ENCODE data around the gene FRMD3. TPM values are rescaled to one million over a fixed set of nuclear protein-coding genes. Genes with fewer than 3 reads are reported as not detected.

The FRMD3 gene
- total and polyA plus RNA-seq, 2 donors (not counting 3 experiments of a cell fraction or from before 2014, with no cell fraction given), result 3.0 to 6.1 TPM

DNA sequence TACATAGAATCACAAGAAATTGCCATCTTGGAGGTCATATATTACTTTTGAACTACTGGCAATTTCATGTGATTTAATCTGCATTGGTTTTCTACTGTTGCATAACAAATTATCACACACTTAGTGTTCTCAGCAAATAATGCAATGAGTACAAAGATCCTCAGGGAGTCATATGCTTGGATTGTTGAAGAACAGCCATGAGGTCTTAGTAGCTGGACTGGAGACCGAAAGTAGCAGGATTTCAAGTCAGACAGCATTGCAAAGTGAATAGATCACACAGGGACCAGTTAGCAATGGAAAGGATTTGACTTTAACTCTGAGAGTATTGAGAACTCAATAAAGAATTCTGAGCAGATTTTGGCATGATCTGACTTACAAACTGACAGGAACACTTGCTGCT lies 32.2 kb upstream of the FRMD3 start:
- CTCF ChIA-PET, result no interaction called here
- Histone ChIP-seq H3K9me1 (replicated peaks; ENCODE audit: control insufficient read depth, extremely low read depth, insufficient read depth, low read length) (no peaks in the 10 kb centered on the region), H3K79me2 (ENCODE audit: control insufficient read depth, insufficient read depth, low read length) (no peaks in the 10 kb centered on the region), H3K36me3 (ENCODE audit: control insufficient read depth in 2 of 2, extremely low read depth in 1 of 2, insufficient read depth in 2 of 2, low read length in 2 of 2) (no peaks in the 10 kb centered on the region), H3K4me2 (ENCODE audit: insufficient read depth, low read length) (no peak overlapping the region), H3K27ac (ENCODE audit: insufficient read depth, low read depth, low read length) (no peak overlapping the region), H3K4me1 (ENCODE audit: control insufficient read depth, extremely low read depth, insufficient read depth, low read length) (peaks cover 6% of the 10 kb centered on the region), H3K9me3 (replicated peaks; ENCODE audit: control insufficient read depth, insufficient read depth, low read length) (no peaks in the 10 kb centered on the region), H3K4me3 (replicated peaks in 1 of 3; ENCODE audit: insufficient read depth in 1 of 3, low read depth in 1 of 3, low read length in 3 of 3) (no peak overlapping the region), H4K20me1 (replicated peaks; ENCODE audit: control insufficient read depth, extremely low read depth, insufficient read depth, low read length) (no peaks in the 10 kb centered on the region), H3K9ac (replicated peaks; ENCODE audit: extremely low read depth, insufficient read depth, low read length) (no peak overlapping the region), H2AFZ (ENCODE audit: low read depth, low read length) (no peak overlapping the region), H3K27me3 (ENCODE audit: control insufficient read depth in 2 of 2, insufficient read depth in 2 of 2, low read length in 2 of 2) (no peaks in the 10 kb centered on the region)
- dilution Hi-C loops (cut with MboI; ENCODE audit: extremely low pct_ligation_motif_present, low sequenced_read_pairs) (no loop called here), intact Hi-C loops (cut with micrococcal nuclease) (no loop called here)
- FAIRE-seq (no peak), DNase-seq (ENCODE audit: low read depth, low spot score) (no peak)
- no peak for TF ChIP-seq POLR2A (IDR thresholded peaks at IDR 0.05; ENCODE audit: low read depth, low read length)
- no peak for TF ChIP-seq GATA2 (IDR thresholded peaks at IDR 0.05; ENCODE audit: insufficient read depth, insufficient read length, low read depth, low read length)
- TF ChIP-seq EZH2 (IDR thresholded peaks at IDR 0.05; ENCODE audit: borderline replicate concordance, low read depth, low read length, severe bottlenecking), result no peak
- TF ChIP-seq, protein P1, sequence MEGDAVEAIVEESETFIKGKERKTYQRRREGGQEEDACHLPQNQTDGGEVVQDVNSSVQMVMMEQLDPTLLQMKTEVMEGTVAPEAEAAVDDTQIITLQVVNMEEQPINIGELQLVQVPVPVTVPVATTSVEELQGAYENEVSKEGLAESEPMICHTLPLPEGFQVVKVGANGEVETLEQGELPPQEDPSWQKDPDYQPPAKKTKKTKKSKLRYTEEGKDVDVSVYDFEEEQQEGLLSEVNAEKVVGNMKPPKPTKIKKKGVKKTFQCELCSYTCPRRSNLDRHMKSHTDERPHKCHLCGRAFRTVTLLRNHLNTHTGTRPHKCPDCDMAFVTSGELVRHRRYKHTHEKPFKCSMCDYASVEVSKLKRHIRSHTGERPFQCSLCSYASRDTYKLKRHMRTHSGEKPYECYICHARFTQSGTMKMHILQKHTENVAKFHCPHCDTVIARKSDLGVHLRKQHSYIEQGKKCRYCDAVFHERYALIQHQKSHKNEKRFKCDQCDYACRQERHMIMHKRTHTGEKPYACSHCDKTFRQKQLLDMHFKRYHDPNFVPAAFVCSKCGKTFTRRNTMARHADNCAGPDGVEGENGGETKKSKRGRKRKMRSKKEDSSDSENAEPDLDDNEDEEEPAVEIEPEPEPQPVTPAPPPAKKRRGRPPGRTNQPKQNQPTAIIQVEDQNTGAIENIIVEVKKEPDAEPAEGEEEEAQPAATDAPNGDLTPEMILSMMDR (IDR thresholded peaks at IDR 0.05; ENCODE audit: extremely low read depth in 1 of 2, insufficient read depth in 1 of 2, low read depth in 1 of 2, low read length in 2 of 2), result no peak
- TF ChIP-seq MYC (IDR thresholded peaks at IDR 0.05; ENCODE audit: low read depth, low read length), result no peak
- no peak for TF ChIP-seq JUN (IDR thresholded peaks at IDR 0.05; ENCODE audit: borderline replicate concordance, insufficient read depth, insufficient read length, low read depth)
- TF ChIP-seq, protein P2, sequence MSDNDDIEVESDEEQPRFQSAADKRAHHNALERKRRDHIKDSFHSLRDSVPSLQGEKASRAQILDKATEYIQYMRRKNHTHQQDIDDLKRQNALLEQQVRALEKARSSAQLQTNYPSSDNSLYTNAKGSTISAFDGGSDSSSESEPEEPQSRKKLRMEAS (IDR thresholded peaks at IDR 0.05; ENCODE audit: insufficient read depth, insufficient read length), result no peak
- TF ChIP-seq FOS (IDR thresholded peaks at IDR 0.05; ENCODE audit: borderline replicate concordance, insufficient read depth, low read length), result no peak
- no peak for TF ChIP-seq POLR2AphosphoS5 (IDR thresholded peaks at IDR 0.05; ENCODE audit: insufficient read depth, low read depth, low read length)
- no TSS peak for BruUV-seq (replicated peaks)
- POLR2A ChIA-PET, result no interaction called here

Data from endothelial cell of umbilical vein (primary cell).